SJCRH30 (cell line): ENCODE measurements around the gene VEZT. TPM values are rescaled to one million over a fixed set of nuclear protein-coding genes. Genes with fewer than 3 reads are reported as not detected.

Experiments
- DNase-seq, 2 experiments: peaks; one replicate each; pipeline ENCODE4 v3.0.0-alpha.2; 2015 to 2020
- H3K27ac ChIP-seq: fragments of 250-450 bp; sonication (Bioruptor Pico); 2 replicates; pipeline ENCODE4 v1.5.1; 2020; ENCODE audit warnings: mild to moderate bottlenecking, moderate library complexity
- H3K27me3 ChIP-seq: fragments of 250-450 bp; sonication (Bioruptor Pico); 2 replicates; pipeline ENCODE4 v1.5.1; 2020; ENCODE audit warnings: mild to moderate bottlenecking, moderate library complexity
- H3K36me3 ChIP-seq: fragments of 250-450 bp; sonication (Bioruptor Pico); 2 replicates; pipeline ENCODE4 v1.5.1; 2020; ENCODE audit warnings: mild to moderate bottlenecking, moderate library complexity
- H3K4me1 ChIP-seq: fragments of 250-450 bp; sonication (Bioruptor Pico); 2 replicates; pipeline ENCODE4 v1.5.1; 2020; ENCODE audit warnings: mild to moderate bottlenecking, moderate library complexity
- H3K4me3 ChIP-seq: fragments of 250-450 bp; sonication (Bioruptor Pico); 2 replicates; pipeline ENCODE4 v1.5.1; 2020; ENCODE audit warnings: mild to moderate bottlenecking, moderate library complexity
- H3K9me3 ChIP-seq: fragments of 250-450 bp; sonication (Bioruptor Pico); replicated peaks from 2 replicates; pipeline ENCODE4 v1.5.1; 2020; ENCODE audit warnings: mild to moderate bottlenecking, moderate library complexity
- total RNA-seq: library from RNA; depleted of rRNA; stranded (reverse); fragments of >200 nt; shearing (Covaris generic); gene quantifications from 2 replicates; pipeline ENCODE4 v1.2.3, GENCODE V29; 2014

VEZT gene
- total RNA-seq, 1 experiment from 2014 or later = 50.5 TPM

- no peak overlapping the region for H3K27ac ChIP-seq
- DNase-seq = no peak
- H3K4me3 ChIP-seq = no peak overlapping the region
- no peaks in the 10 kb centered on the region for H3K27me3 ChIP-seq
- no peaks in the 10 kb centered on the region for H3K9me3 ChIP-seq
- H3K4me1 ChIP-seq = peaks cover 12% of the 10 kb centered on the region
- no peaks in the 10 kb centered on the region; the same call in 1 of the 2 replicates for H3K36me3 ChIP-seq
Measured at GRCh38 chr12:95205685-95206084, 11.9 kb upstream of the VEZT start.

GRCh38 chr12:95206916-95207315 lies 10.7 kb upstream of the VEZT start:
- H3K9me3 ChIP-seq = no peaks in the 10 kb centered on the region
- no peak overlapping the region for H3K27ac ChIP-seq
- H3K4me1 ChIP-seq = peaks cover 9% of the 10 kb centered on the region; the same call in 1 of the 2 replicates
- no peak overlapping the region for H3K4me3 ChIP-seq
- no peak for DNase-seq
- no peaks in the 10 kb centered on the region; the same call in 1 of the 2 replicates for H3K36me3 ChIP-seq
- H3K27me3 ChIP-seq = no peaks in the 10 kb centered on the region

GRCh38 chr12:95207407-95207806 lies 10.2 kb upstream of the VEZT start:
- no peak overlapping the region for H3K4me3 ChIP-seq
- peaks cover 9% of the 10 kb centered on the region; the same call in 1 of the 2 replicates for H3K4me1 ChIP-seq
- no peaks in the 10 kb centered on the region for H3K27me3 ChIP-seq

GRCh38 chr12:95208678-95209077 lies 8.9 kb upstream of the VEZT start:
- DNase-seq = peak; percentile 15 to 18
- no peaks in the 10 kb centered on the region for H3K27me3 ChIP-seq
- H3K36me3 ChIP-seq = no peaks in the 10 kb centered on the region
- no peaks in the 10 kb centered on the region for H3K9me3 ChIP-seq
- H3K4me1 ChIP-seq = peaks cover 9% of the 10 kb centered on the region; the same call in 1 of the 2 replicates
- peak overlapping the region; percentile 21 for H3K27ac ChIP-seq
- H3K4me3 ChIP-seq = no peak overlapping the region

More at GRCh38 chr12:95207407-95207806, 10.2 kb upstream of the VEZT start:
- Histone ChIP-seq H3K36me3 (no peaks in the 10 kb centered on the region; the same call in 1 of the 2 replicates), H3K9me3 (no peaks in the 10 kb centered on the region), H3K27ac (no peak overlapping the region)
- DNase-seq = no peak

GRCh38 chr12:95212586-95212985 lies 5.0 kb upstream of the VEZT start:
- H3K4me1 ChIP-seq = peaks cover 17% of the 10 kb centered on the region
- no peak overlapping the region for H3K27ac ChIP-seq

GRCh38 chr12:95213119-95213518 lies 4.5 kb upstream of the VEZT start:
- Histone ChIP-seq H3K9me3 (no peaks in the 10 kb centered on the region), H3K27me3 (no peaks in the 10 kb centered on the region), H3K4me3 (no peak overlapping the region), H3K27ac (no peak overlapping the region), H3K36me3 (no peaks in the 10 kb centered on the region), H3K4me1 (peaks cover 17% of the 10 kb centered on the region)
- DNase-seq = no peak

More at GRCh38 chr12:95212586-95212985, 5.0 kb upstream of the VEZT start:
- no peaks in the 10 kb centered on the region for H3K27me3 ChIP-seq
- H3K4me3 ChIP-seq = no peak overlapping the region
- no peaks in the 10 kb centered on the region for H3K9me3 ChIP-seq
- no peaks in the 10 kb centered on the region for H3K36me3 ChIP-seq
- DNase-seq = no peak

- no peak for DNase-seq
- no peak overlapping the region for H3K27ac ChIP-seq
- H3K4me1 ChIP-seq = peaks cover 9% of the 10 kb centered on the region
- H3K4me3 ChIP-seq = no peak overlapping the region
- H3K27me3 ChIP-seq = no peaks in the 10 kb centered on the region
- H3K9me3 ChIP-seq = no peaks in the 10 kb centered on the region
- no peaks in the 10 kb centered on the region for H3K36me3 ChIP-seq
Measured at GRCh38 chr12:95213928-95214327, 3.7 kb upstream of the VEZT start.

- Histone ChIP-seq H3K4me3 (no peak overlapping the region), H3K27me3 (no peaks in the 10 kb centered on the region), H3K36me3 (no peaks in the 10 kb centered on the region), H3K9me3 (no peaks in the 10 kb centered on the region), H3K27ac (no peak overlapping the region), H3K4me1 (peaks cover 8% of the 10 kb centered on the region)
- DNase-seq = peak in 1 of 2 experiments; percentile 23
Measured at GRCh38 chr12:95214466-95214865, 3.1 kb upstream of the VEZT start.

- DNase-seq = peak in 1 of 2 experiments; percentile 51
- H3K9me3 ChIP-seq = no peaks in the 10 kb centered on the region
Measured at GRCh38 chr12:95215949-95216348, 1.7 kb upstream of the VEZT start.

GRCh38 chr12:95216711-95217376 lies 763 bp upstream of the VEZT start:
- peak overlapping the region; percentile 57 for H3K27ac ChIP-seq
- DNase-seq = peak in 1 of 2 experiments; percentile 63
- H3K27me3 ChIP-seq = no peaks in the 10 kb centered on the region
- H3K4me1 ChIP-seq = peaks cover 10% of the 10 kb centered on the region
- H3K4me3 ChIP-seq = peak overlapping the region; percentile 65
- no peaks in the 10 kb centered on the region for H3K9me3 ChIP-seq
- no peaks in the 10 kb centered on the region for H3K36me3 ChIP-seq

More at GRCh38 chr12:95215949-95216348, 1.7 kb upstream of the VEZT start:
- H3K4me1 ChIP-seq = peaks cover 10% of the 10 kb centered on the region
- H3K4me3 ChIP-seq = peak overlapping the region; percentile 65
- no peaks in the 10 kb centered on the region for H3K27me3 ChIP-seq
- H3K36me3 ChIP-seq = no peaks in the 10 kb centered on the region
- peak overlapping the region; percentile 11; the same call in 1 of the 2 replicates for H3K27ac ChIP-seq

- H3K4me3 ChIP-seq = peak overlapping the region; percentile 65
- no peaks in the 10 kb centered on the region for H3K27me3 ChIP-seq
- H3K4me1 ChIP-seq = peaks cover 10% of the 10 kb centered on the region
- H3K36me3 ChIP-seq = no peaks in the 10 kb centered on the region
- H3K27ac ChIP-seq = peak overlapping the region; percentile 82
- DNase-seq = peak; percentile 25 to 82
- no peaks in the 10 kb centered on the region for H3K9me3 ChIP-seq
Measured at GRCh38 chr12:95218150-95219133, 835 bp downstream of the VEZT start.

GRCh38 chr12:95220190-95220589 lies 2.6 kb downstream of the VEZT start:
- Histone ChIP-seq H3K4me1 (peaks cover 5% of the 10 kb centered on the region; the same call in 1 of the 2 replicates), H3K36me3 (0 out of 2 replicates have a peak, but pooled peaks cover 2% of the 10 kb centered on the region), H3K27ac (no peak overlapping the region), H3K27me3 (no peaks in the 10 kb centered on the region), H3K9me3 (no peaks in the 10 kb centered on the region), H3K4me3 (no peak overlapping the region)
- no peak for DNase-seq

GRCh38 chr12:95220726-95221125 lies 3.1 kb downstream of the VEZT start:
- Histone ChIP-seq H3K4me1 (0 out of 2 replicates have a peak, but pooled peaks cover 3% of the 10 kb centered on the region), H3K27me3 (no peaks in the 10 kb centered on the region), H3K4me3 (no peak overlapping the region), H3K27ac (no peak overlapping the region), H3K36me3 (0 out of 2 replicates have a peak, but pooled peaks cover 2% of the 10 kb centered on the region), H3K9me3 (no peaks in the 10 kb centered on the region)
- DNase-seq = no peak

- no peak overlapping the region for H3K27ac ChIP-seq
- no peak overlapping the region for H3K4me3 ChIP-seq
- no peak for DNase-seq
Measured at GRCh38 chr12:95224202-95225170, 6.9 kb downstream of the VEZT start.

More at GRCh38 chr12:95224202-95225170, 6.9 kb downstream of the VEZT start:
- 0 out of 2 replicates have a peak, but pooled peaks cover 5% of the 10 kb centered on the region for H3K4me1 ChIP-seq
- H3K9me3 ChIP-seq = no peaks in the 10 kb centered on the region
- 0 out of 2 replicates have a peak, but pooled peaks cover 2% of the 10 kb centered on the region for H3K36me3 ChIP-seq
- H3K27me3 ChIP-seq = no peaks in the 10 kb centered on the region
